CD14-positive monocyte (primary cell): ENCODE measurements around the gene TECPR2. TPM values are rescaled to one million over a fixed set of nuclear protein-coding genes. Genes with fewer than 3 reads are reported as not detected.

Experiments used
- DNase-seq, 3 donors: peaks; one replicate each; pipeline ENCODE4 v3.0.0-alpha.2; 2011 to 2022
- H2AFZ ChIP-seq: 2 replicates; pipeline ENCODE4 v1.6.0; 2012; ENCODE audit warnings: mild to moderate bottlenecking, low read depth, low read length, inconsistent platforms; ENCODE audit not compliant: insufficient read depth, poor library complexity, severe bottlenecking
- H3K27ac ChIP-seq, 2 donors: 1 replicate in 1 of 2; 2 replicates in 1 of 2; pipeline ENCODE4 v1.5.1; 2012 to 2013; ENCODE audit warnings: low read length in 2 of 2, control low read depth in 1 of 2, inconsistent platforms in 1 of 2, low read depth in 1 of 2, mild to moderate bottlenecking in 1 of 2
- H3K27me3 ChIP-seq, 2 donors: one replicate each; pipeline versions ENCODE4 v1.6.0 to v1.6.1; 2011 to 2013; ENCODE audit warnings: low read length in 2 of 2; ENCODE audit not compliant: control insufficient read depth in 2 of 2, insufficient read depth in 2 of 2
- H3K36me3 ChIP-seq, 2 donors: replicated peaks in 1 of 2; 1 replicate in 1 of 2; 2 replicates in 1 of 2; pipeline versions ENCODE4 v1.5.1 to v1.6.1; 2012 to 2013; ENCODE audit warnings: low read length in 2 of 2, control low read depth in 1 of 2, inconsistent platforms in 1 of 2, mild to moderate bottlenecking in 1 of 2; ENCODE audit not compliant: insufficient read depth in 2 of 2, control insufficient read depth in 1 of 2
- H3K4me1 ChIP-seq, 2 donors: 1 replicate in 1 of 2; 2 replicates in 1 of 2; pipeline versions ENCODE4 v1.5.1 to v1.6.1; 2012 to 2013; ENCODE audit warnings: low read length in 2 of 2, control low read depth in 1 of 2, inconsistent platforms in 1 of 2, mild to moderate bottlenecking in 1 of 2, moderate library complexity in 1 of 2; ENCODE audit not compliant: insufficient read depth in 2 of 2, control insufficient read depth in 1 of 2
- H3K4me2 ChIP-seq: replicated peaks from 2 replicates; pipeline ENCODE3; 2012; ENCODE audit warnings: low read length, moderate library complexity, mild to moderate bottlenecking; ENCODE audit not compliant: poor library complexity, severe bottlenecking; ENCODE audit errors: extremely low read depth
- H3K4me3 ChIP-seq, 3 experiments: fragments of 200-600 bp in 1 of 3; sonication (generic) in 1 of 3; replicated peaks in 1 of 3; 1 replicate in 2 of 3; 2 replicates in 1 of 3; pipeline ENCODE4 v1.5.1; 2011 to 2013; ENCODE audit warnings: low read length in 3 of 3, mild to moderate bottlenecking in 3 of 3, control low read depth in 2 of 3, low read depth in 2 of 3, inconsistent platforms in 1 of 3, moderate library complexity in 1 of 3
- H3K79me2 ChIP-seq: 2 replicates; pipeline ENCODE4 v1.6.0; 2012; ENCODE audit warnings: mild to moderate bottlenecking, control low read depth, inconsistent platforms, low read length, moderate library complexity; ENCODE audit not compliant: insufficient read depth
- H3K9ac ChIP-seq: 2 replicates; pipeline ENCODE4 v1.6.0; 2017; ENCODE audit warnings: low read length, mild to moderate bottlenecking; ENCODE audit not compliant: insufficient read depth, poor library complexity, severe bottlenecking
- H3K9me3 ChIP-seq, 2 donors: replicated peaks in 1 of 2; 1 replicate in 1 of 2; 2 replicates in 1 of 2; pipeline versions ENCODE4 v1.5.1 to v1.6.1; 2012 to 2013; ENCODE audit warnings: low read length in 2 of 2, control low read depth in 1 of 2; ENCODE audit not compliant: control insufficient read depth in 1 of 2, insufficient read depth in 1 of 2
- H4K20me1 ChIP-seq: 2 replicates; pipeline ENCODE4 v1.6.0; 2012; ENCODE audit warnings: mild to moderate bottlenecking, low read length, control low read depth, moderate library complexity; ENCODE audit not compliant: insufficient read depth
- H3K27ac Mint-ChIP-seq, 7 donors: one replicate each; pipeline ENCODE4 v1.8.0; 2020; ENCODE audit warnings: mild to moderate bottlenecking in 7 of 7, mixed read lengths in 7 of 7, moderate library complexity in 6 of 7, inconsistent platforms in 2 of 7
- H3K27me3 Mint-ChIP-seq, 3 donors: one replicate each; pipeline ENCODE4 v1.8.0; 2021 to 2022; ENCODE audit warnings: low read depth in 3 of 3, mild to moderate bottlenecking in 3 of 3, mixed read lengths in 3 of 3, moderate library complexity in 3 of 3, inconsistent platforms in 1 of 3
- H3K36me3 Mint-ChIP-seq, 2 donors: one replicate each; pipeline ENCODE4 v1.8.0; 2020; ENCODE audit warnings: mixed read lengths in 2 of 2, inconsistent platforms in 1 of 2, mild to moderate bottlenecking in 1 of 2
- H3K4me1 Mint-ChIP-seq: one replicate; pipeline ENCODE4 v1.8.0; 2020; ENCODE audit warnings: mild to moderate bottlenecking, mixed read lengths
- H3K4me3 Mint-ChIP-seq, 2 donors: one replicate each; pipeline ENCODE4 v1.8.0; 2020; ENCODE audit warnings: mild to moderate bottlenecking in 2 of 2, mixed read lengths in 2 of 2, moderate library complexity in 1 of 2
- H3K9me3 Mint-ChIP-seq, 7 donors: one replicate each; pipeline ENCODE4 v1.8.0; 2020 to 2022; ENCODE audit warnings: mixed read lengths in 7 of 7, mild to moderate bottlenecking in 6 of 7, moderate library complexity in 6 of 7, inconsistent platforms in 2 of 7
- WGBS: methylation state at CpG from one replicate; pipeline ENCODE4 v1.1.5; 2013; ENCODE audit warnings: missing lambda C conversion rate; ENCODE audit not compliant: insufficient coverage; 5-methylcytosine and 5-hydroxymethylcytosine counted together
- intact Hi-C, 2 donors: fragments of 100-400 bp; cut with micrococcal nuclease; formaldehyde crosslinking; loops; one replicate each; pipeline versions ENCODE4 v1.15.0 to v1.15.1; 2023
- polyA plus RNA-seq, 3 donors: library from polyadenylated mRNA; depleted of rRNA in 1 of 3; unstranded in 2 of 3; stranded (reverse) in 1 of 3; fragments of 300-500 nt in 2 of 3; fragments of >200 nt in 1 of 3; fragmentation: Illumina TruSeq in 2 of 3; gene quantifications; 1 replicate in 2 of 3; 2 replicates in 1 of 3; pipeline ENCODE4 v1.2.3, GENCODE V29; 2012 to 2021
- TF ChIP-seq, protein P1 (sequence below): fragments of 200-600 bp; IDR thresholded peaks from one replicate; pipeline ENCODE4 v1.8.0; 2022; ENCODE audit warnings: antibody characterized with exemption, mild to moderate bottlenecking

TECPR2 gene
- polyA plus RNA-seq, 3 donors = 2.8 to 10.4 (median 6.4) TPM

DNA sequence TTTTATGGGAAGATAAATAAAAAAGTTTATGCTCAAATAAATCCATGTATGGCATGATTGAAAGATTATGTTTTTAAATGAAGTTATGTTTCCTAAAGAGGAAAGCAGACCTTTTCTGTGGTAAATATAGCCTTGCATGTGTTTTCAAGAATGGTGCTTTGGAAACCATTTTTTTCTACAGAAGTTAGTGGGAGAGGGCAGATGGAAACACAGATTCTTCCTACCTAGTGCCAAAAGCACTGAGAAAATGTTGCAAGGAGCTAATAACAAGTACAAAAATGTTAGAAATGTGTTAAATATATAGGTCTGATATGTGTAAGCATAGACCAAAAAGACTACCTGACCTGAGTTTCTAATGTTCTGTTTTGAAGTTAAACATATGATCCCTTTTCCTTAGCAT lies 24.3 kb downstream of the TECPR2 start:
- H3K36me3 ChIP-seq = peaks cover 5 to 44% of the 10 kb centered on the region in 2 donors
- TF ChIP-seq, protein P1, sequence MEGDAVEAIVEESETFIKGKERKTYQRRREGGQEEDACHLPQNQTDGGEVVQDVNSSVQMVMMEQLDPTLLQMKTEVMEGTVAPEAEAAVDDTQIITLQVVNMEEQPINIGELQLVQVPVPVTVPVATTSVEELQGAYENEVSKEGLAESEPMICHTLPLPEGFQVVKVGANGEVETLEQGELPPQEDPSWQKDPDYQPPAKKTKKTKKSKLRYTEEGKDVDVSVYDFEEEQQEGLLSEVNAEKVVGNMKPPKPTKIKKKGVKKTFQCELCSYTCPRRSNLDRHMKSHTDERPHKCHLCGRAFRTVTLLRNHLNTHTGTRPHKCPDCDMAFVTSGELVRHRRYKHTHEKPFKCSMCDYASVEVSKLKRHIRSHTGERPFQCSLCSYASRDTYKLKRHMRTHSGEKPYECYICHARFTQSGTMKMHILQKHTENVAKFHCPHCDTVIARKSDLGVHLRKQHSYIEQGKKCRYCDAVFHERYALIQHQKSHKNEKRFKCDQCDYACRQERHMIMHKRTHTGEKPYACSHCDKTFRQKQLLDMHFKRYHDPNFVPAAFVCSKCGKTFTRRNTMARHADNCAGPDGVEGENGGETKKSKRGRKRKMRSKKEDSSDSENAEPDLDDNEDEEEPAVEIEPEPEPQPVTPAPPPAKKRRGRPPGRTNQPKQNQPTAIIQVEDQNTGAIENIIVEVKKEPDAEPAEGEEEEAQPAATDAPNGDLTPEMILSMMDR = no peak
- Mint-ChIP-seq H3K9me3 (no peaks in the 10 kb centered on the region), H3K4me3 (no peak overlapping the region), H3K27me3 (no peaks in the 10 kb centered on the region), H3K4me1 (peaks cover 16% of the 10 kb centered on the region), H3K36me3 (peaks cover 25 to 62% of the 10 kb centered on the region in 2 donors), H3K27ac (no peak overlapping the region)
- H3K27me3 ChIP-seq = no peaks in the 10 kb centered on the region
- no peak overlapping the region for H3K27ac ChIP-seq
- peaks cover 13 to 16% of the 10 kb centered on the region in 2 donors for H3K4me1 ChIP-seq
- intact Hi-C loops = no loop called here
- no peaks in the 10 kb centered on the region for H3K9me3 ChIP-seq
- DNase-seq = no peak
- H4K20me1 ChIP-seq = no peaks in the 10 kb centered on the region
- H2AFZ ChIP-seq = no peak overlapping the region
- H3K9ac ChIP-seq = no peak overlapping the region
- no peak overlapping the region for H3K4me2 ChIP-seq
- no peaks in the 10 kb centered on the region for H3K79me2 ChIP-seq
- no peak overlapping the region for H3K4me3 ChIP-seq

DNA sequence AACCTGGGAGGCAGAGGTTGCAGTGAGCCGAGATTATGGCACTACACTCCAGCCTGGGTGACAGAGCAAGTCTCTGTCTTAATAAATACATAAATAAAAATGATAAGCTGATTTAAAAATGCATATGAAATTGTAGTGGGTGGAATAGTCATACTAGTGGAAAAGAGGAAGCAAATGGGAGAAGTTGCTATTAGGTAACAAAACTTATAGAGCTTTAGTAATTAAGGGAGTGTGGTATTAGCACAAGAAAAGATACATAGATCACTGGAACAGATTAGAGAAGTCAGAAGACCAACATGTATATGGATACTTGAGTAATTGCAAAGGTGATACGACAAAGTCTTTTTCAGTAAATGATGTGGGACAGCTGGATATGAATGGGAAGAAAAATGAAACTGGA lies 26.5 kb downstream of the TECPR2 start:
- Mint-ChIP-seq H3K27ac (peak overlapping the region; percentile 30 to 85 (median 45)), H3K4me1 (peaks cover 15% of the 10 kb centered on the region), H3K27me3 (no peaks in the 10 kb centered on the region), H3K36me3 (peaks cover 23 to 56% of the 10 kb centered on the region in 2 donors), H3K9me3 (no peaks in the 10 kb centered on the region), H3K4me3 (peak overlapping the region; percentile 13 to 71)
- Histone ChIP-seq H3K9me3 (no peaks in the 10 kb centered on the region), H3K36me3 (peaks cover 5 to 42% of the 10 kb centered on the region in 2 donors), H3K4me2 (peak overlapping the region; percentile 50), H3K27ac (peak overlapping the region in 1 of 2 donors; percentile 46), H2AFZ (no peak overlapping the region), H4K20me1 (peaks cover 3% of the 10 kb centered on the region), H3K79me2 (no peaks in the 10 kb centered on the region), H3K27me3 (no peaks in the 10 kb centered on the region), H3K9ac (no peak overlapping the region), H3K4me3 (peak overlapping the region in 1 of 3 experiments; percentile 49), H3K4me1 (peaks cover 15 to 18% of the 10 kb centered on the region in 2 donors)
- DNase-seq = peak; percentile 48 to 80 (median 59)
- intact Hi-C loops = no loop called here
- TF ChIP-seq, protein P1 = no peak
- WGBS = no CpG with 5 or more reads among the region's 2 CpGs
